RWPE2 (cell line): ENCODE data around the gene SPOCK2.

ENCODE experiments used
- ATAC-seq: fragments of 200-7000 bp; cut with Tn5 transposase; 3 replicates; pipeline ENCODE4 v1.9.1; 2021; ENCODE audit warnings: low read depth
- DNase-seq: peaks from one replicate; pipeline ENCODE4 v3.0.0-alpha.2; 2020; ENCODE audit warnings: low spot score
- H3K27ac ChIP-seq: fragments of 450-650 bp; 2 replicates; pipeline ENCODE4 v1.5.1; 2017; ENCODE audit warnings: mild to moderate bottlenecking; ENCODE audit not compliant: poor library complexity, severe bottlenecking
- H3K27me3 ChIP-seq: fragments of 250-450 bp; sonication (Bioruptor Pico); 2 replicates; pipeline ENCODE4 v1.5.1; 2021; ENCODE audit warnings: mild to moderate bottlenecking, moderate library complexity; ENCODE audit not compliant: insufficient read depth, poor library complexity, severe bottlenecking
- H3K36me3 ChIP-seq: fragments of 250-450 bp; sonication (Bioruptor Pico); 2 replicates; pipeline ENCODE4 v1.5.1; 2020; ENCODE audit warnings: low read depth, mild to moderate bottlenecking, moderate library complexity
- H3K4me1 ChIP-seq: fragments of 250-450 bp; sonication (Bioruptor Pico); 2 replicates; pipeline ENCODE4 v1.5.1; 2021; ENCODE audit warnings: mild to moderate bottlenecking, moderate library complexity; ENCODE audit not compliant: insufficient read depth, poor library complexity, severe bottlenecking
- H3K4me3 ChIP-seq: fragments of 250-450 bp; sonication (Bioruptor Pico); 2 replicates; pipeline ENCODE4 v1.5.1; 2021; ENCODE audit warnings: mild to moderate bottlenecking, moderate library complexity; ENCODE audit not compliant: severe bottlenecking
- H3K9me3 ChIP-seq: fragments of 250-450 bp; sonication (Bioruptor Pico); 2 replicates; pipeline ENCODE4 v1.5.1; 2021; ENCODE audit warnings: mild to moderate bottlenecking, moderate library complexity; ENCODE audit not compliant: severe bottlenecking
- TF ChIP-seq, protein P1 (sequence below): fragments of 450-650 bp; IDR thresholded peaks from one replicate; pipeline ENCODE4 v1.5.1; 2017; ENCODE audit warnings: mild to moderate bottlenecking, moderate library complexity; ENCODE audit not compliant: poor library complexity, severe bottlenecking

The SPOCK2 gene

DNA sequence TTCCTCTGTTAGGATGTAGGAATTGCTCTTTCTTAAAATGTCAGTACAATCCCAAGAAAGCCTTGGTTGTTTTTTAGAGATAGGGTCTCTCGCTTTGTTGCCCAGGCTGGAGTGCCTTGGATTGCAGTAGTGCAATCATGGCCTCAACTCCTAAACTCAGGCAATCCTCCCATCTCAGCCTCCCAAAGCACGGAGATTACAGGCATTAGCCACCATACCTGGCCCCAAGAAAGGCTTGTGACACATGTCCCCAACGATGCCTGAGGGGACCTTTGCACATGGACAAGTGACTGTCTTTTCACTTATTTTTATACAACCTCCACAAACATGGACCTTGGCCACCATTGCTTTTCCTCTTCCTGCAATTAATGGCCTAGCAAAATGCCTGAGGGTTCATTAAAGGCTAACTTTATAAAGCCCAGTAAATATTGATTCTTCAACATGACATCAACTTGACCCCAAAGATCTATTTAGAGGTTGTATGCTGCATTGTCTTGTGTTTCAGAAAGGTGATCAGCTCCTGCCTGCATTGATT lies 10.0 kb upstream of the SPOCK2 start:
- ATAC-seq (no peak; the same call in 2 of the 3 replicates), DNase-seq (no peak)
- no peaks in the 10 kb centered on the region for H3K27me3 ChIP-seq
- H3K4me3 ChIP-seq: no peak overlapping the region
- peaks cover 16% of the 10 kb centered on the region for H3K36me3 ChIP-seq
- H3K4me1 ChIP-seq: peaks cover 17% of the 10 kb centered on the region
- H3K27ac ChIP-seq: peak overlapping the region; percentile 41
- H3K9me3 ChIP-seq: no peaks in the 10 kb centered on the region
- TF ChIP-seq, protein P1, sequence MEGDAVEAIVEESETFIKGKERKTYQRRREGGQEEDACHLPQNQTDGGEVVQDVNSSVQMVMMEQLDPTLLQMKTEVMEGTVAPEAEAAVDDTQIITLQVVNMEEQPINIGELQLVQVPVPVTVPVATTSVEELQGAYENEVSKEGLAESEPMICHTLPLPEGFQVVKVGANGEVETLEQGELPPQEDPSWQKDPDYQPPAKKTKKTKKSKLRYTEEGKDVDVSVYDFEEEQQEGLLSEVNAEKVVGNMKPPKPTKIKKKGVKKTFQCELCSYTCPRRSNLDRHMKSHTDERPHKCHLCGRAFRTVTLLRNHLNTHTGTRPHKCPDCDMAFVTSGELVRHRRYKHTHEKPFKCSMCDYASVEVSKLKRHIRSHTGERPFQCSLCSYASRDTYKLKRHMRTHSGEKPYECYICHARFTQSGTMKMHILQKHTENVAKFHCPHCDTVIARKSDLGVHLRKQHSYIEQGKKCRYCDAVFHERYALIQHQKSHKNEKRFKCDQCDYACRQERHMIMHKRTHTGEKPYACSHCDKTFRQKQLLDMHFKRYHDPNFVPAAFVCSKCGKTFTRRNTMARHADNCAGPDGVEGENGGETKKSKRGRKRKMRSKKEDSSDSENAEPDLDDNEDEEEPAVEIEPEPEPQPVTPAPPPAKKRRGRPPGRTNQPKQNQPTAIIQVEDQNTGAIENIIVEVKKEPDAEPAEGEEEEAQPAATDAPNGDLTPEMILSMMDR: no peak

DNA sequence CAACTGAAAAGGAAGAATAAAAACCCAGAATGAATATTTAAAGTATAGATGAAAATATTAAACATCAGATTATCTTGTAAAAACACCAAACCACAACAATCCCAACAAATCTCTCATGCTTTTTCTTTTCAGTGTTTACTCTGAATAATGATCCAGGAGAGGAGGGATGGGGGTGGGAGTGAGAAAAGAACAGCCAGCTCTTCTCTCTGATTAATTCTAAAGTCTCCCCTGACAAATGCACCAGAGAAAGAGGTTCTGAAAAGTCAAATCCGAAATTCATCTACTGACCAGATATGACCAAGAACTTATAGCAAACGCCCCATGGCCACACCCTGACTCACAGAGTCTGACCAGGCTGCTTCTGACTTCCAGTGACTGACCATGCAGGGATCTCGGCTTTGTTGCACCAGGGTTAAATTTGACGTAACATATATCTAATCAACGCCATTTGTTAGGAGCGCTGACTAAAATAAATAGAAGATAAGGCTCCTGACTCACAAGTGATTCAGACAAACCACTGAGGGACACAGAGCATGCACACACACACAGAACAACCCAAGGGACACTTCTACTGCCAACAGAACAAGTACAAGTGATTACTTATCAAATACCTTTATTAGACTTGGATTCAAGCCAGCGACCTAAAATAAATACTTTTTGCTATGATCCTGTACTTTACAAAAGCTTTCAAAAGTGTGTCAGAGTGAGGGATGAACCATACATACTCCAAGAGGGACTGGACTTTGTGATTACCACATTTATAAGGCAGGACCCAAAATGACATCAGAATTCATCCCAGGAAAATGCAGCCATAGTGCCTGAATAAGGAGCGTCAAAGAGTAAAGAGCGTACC lies 9.3 kb upstream of the SPOCK2 start:
- TF ChIP-seq, protein P1: no peak
- Histone ChIP-seq H3K27me3 (no peaks in the 10 kb centered on the region), H3K4me1 (peaks cover 17% of the 10 kb centered on the region), H3K9me3 (no peaks in the 10 kb centered on the region), H3K4me3 (no peak overlapping the region), H3K27ac (peak overlapping the region; percentile 41), H3K36me3 (peaks cover 14% of the 10 kb centered on the region)
- DNase-seq (no peak), ATAC-seq (peak; percentile 84)

DNA sequence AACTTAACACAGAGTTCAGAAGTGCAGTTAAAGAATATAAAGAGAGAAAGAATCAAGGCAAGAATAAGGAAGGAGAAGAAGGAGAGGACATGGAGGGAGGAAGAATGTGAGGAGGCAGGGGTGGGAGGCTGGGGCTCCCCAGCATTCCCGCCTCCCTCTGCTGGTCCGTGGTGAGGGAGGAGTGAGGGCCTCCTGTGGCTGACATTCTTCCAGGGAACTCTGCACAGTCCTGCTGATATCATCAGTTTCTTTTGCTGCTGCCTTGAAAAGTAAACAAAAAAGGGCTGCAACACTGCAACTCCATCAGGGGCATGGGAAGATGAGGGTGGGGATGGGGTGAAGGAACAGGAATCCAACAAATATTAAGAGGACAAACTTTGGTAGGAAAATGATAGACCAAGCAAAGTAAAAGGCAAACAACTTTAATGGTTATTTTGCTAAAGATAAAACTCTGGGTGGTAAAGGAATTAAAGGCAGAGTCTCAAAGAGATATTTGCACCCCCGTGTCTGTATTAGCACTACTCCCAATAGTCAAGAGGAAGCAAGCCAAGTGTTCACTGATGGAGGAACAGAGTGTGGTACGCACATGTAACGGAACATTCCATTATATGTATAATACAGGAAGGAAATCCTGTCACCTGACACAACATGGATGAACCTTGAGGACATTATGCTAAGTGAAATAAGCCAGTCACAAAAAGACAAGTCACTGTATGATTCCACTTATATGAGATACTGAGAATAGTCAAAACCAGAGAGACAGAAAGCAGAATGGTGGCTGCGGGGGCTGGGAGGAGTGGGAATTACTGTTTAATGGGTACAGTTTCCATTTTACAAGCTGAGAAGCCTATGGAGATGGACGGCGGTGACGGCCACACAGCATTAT lies 8.0 kb upstream of the SPOCK2 start:
- DNase-seq: no peak
- H3K36me3 ChIP-seq: peaks cover 11% of the 10 kb centered on the region; the same call in 1 of the 2 replicates
- no peak overlapping the region for H3K27ac ChIP-seq
- TF ChIP-seq, protein P1: no peak
- ATAC-seq: no peak
- H3K9me3 ChIP-seq: no peaks in the 10 kb centered on the region
- no peak overlapping the region for H3K4me3 ChIP-seq
- H3K27me3 ChIP-seq: no peaks in the 10 kb centered on the region
- H3K4me1 ChIP-seq: peaks cover 17% of the 10 kb centered on the region

DNA sequence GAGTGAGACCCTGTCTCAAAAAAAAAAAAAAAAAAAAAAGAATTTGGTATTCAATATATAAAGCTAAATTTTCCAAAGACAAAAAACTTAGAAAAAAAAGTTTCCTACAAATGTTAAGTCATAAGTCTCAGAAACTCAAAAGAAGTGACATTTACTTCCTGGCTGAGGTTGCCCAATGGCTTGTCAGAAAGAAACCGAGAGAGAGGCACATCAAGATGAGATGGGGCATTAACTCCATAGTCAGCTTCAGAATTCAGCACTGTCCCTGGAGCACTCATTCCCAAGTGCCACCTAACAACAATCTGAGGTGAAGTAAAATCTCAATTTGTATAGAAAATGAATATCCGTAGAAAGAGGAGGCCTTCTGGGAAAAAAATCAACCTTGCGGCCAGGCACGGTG lies 6.8 kb upstream of the SPOCK2 start:
- Histone ChIP-seq H3K27ac (no peak overlapping the region), H3K4me3 (no peak overlapping the region), H3K36me3 (peaks cover 11% of the 10 kb centered on the region; the same call in 1 of the 2 replicates), H3K27me3 (no peaks in the 10 kb centered on the region), H3K4me1 (peaks cover 17% of the 10 kb centered on the region), H3K9me3 (no peaks in the 10 kb centered on the region)
- TF ChIP-seq, protein P1: no peak
- ATAC-seq (no peak), DNase-seq (no peak)
